Nephron progenitor cell (in vitro differentiated cells): ENCODE measurements around the gene MIR17HG.

Experiments used
- DNase-seq: peaks from one replicate; pipeline ENCODE4 v3.0.0; 2021
- H3K27ac Mint-ChIP-seq: 2 replicates; pipeline ENCODE4 v1.8.0; 2021; ENCODE audit warnings: mild to moderate bottlenecking, moderate library complexity, mixed read lengths
- H3K27me3 Mint-ChIP-seq: 2 replicates; pipeline ENCODE4 v1.8.0; 2021; ENCODE audit warnings: mild to moderate bottlenecking, low read depth, mixed read lengths; ENCODE audit not compliant: poor library complexity
- H3K36me3 Mint-ChIP-seq: 2 replicates; pipeline ENCODE4 v1.8.0; 2021; ENCODE audit warnings: low read depth, mixed read lengths
- H3K4me1 Mint-ChIP-seq: 2 replicates; pipeline ENCODE4 v1.8.0; 2021; ENCODE audit warnings: mixed read lengths
- H3K4me3 Mint-ChIP-seq: 2 replicates; pipeline ENCODE4 v1.8.0; 2021; ENCODE audit warnings: mild to moderate bottlenecking, moderate library complexity, mixed read lengths
- H3K9me3 Mint-ChIP-seq: 2 replicates; pipeline ENCODE4 v1.8.0; 2021; ENCODE audit warnings: mild to moderate bottlenecking, moderate library complexity, mixed read lengths
- TF ChIP-seq, protein P1 (sequence below): fragments of 200-600 bp; sonication (generic); IDR thresholded peaks from 2 replicates; pipeline ENCODE4 v1.5.0; 2021; ENCODE audit warnings: antibody characterized with exemption

Gene MIR17HG

GRCh38 chr13:91307887-91308286, 39.6 kb upstream of the MIR17HG start:
- H3K9me3 Mint-ChIP-seq: peaks cover 17% of the 10 kb centered on the region

GRCh38 chr13:91308299-91308698, 39.2 kb upstream of the MIR17HG start:
- TF ChIP-seq, protein P1, sequence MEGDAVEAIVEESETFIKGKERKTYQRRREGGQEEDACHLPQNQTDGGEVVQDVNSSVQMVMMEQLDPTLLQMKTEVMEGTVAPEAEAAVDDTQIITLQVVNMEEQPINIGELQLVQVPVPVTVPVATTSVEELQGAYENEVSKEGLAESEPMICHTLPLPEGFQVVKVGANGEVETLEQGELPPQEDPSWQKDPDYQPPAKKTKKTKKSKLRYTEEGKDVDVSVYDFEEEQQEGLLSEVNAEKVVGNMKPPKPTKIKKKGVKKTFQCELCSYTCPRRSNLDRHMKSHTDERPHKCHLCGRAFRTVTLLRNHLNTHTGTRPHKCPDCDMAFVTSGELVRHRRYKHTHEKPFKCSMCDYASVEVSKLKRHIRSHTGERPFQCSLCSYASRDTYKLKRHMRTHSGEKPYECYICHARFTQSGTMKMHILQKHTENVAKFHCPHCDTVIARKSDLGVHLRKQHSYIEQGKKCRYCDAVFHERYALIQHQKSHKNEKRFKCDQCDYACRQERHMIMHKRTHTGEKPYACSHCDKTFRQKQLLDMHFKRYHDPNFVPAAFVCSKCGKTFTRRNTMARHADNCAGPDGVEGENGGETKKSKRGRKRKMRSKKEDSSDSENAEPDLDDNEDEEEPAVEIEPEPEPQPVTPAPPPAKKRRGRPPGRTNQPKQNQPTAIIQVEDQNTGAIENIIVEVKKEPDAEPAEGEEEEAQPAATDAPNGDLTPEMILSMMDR: no peak
- no peak overlapping the region for H3K4me3 Mint-ChIP-seq
- H3K4me1 Mint-ChIP-seq: peaks cover 22% of the 10 kb centered on the region
- DNase-seq: no peak
- peaks cover 17% of the 10 kb centered on the region for H3K9me3 Mint-ChIP-seq
- H3K36me3 Mint-ChIP-seq: peaks cover 14% of the 10 kb centered on the region
- H3K27ac Mint-ChIP-seq: no peak overlapping the region
- H3K27me3 Mint-ChIP-seq: no peaks in the 10 kb centered on the region

More at GRCh38 chr13:91307887-91308286, 39.6 kb upstream of the MIR17HG start:
- Mint-ChIP-seq H3K36me3 (peaks cover 14% of the 10 kb centered on the region), H3K4me1 (peaks cover 18% of the 10 kb centered on the region), H3K27me3 (no peaks in the 10 kb centered on the region), H3K27ac (no peak overlapping the region), H3K4me3 (no peak overlapping the region)
- TF ChIP-seq, protein P1: no peak
- no peak for DNase-seq

DNA sequence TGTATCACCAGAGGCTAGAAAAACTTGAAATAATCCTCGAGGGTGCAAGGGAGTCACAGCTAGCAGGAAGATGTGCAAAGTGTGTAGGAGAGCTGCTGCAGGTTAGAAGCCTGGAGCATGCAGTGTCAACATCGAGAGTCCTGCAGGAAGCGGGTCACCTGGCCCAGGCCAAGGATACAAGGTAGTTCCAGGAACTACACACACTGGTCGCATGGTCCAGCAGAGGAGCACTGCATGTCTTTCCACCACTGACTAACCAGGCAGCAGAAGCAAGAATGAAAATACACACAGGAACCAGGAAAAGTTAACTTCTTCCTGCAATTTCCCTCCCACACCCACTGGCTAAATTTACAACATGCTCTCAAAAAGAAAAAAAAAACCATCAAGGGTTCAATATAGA, 36.0 kb upstream of the MIR17HG start:
- Mint-ChIP-seq H3K4me3 (no peak overlapping the region), H3K4me1 (peaks cover 26% of the 10 kb centered on the region), H3K27me3 (peaks cover under 1% of the 10 kb centered on the region), H3K9me3 (peaks cover 3% of the 10 kb centered on the region), H3K36me3 (peaks cover under 1% of the 10 kb centered on the region), H3K27ac (peak overlapping the region; percentile 1)
- DNase-seq: no peak
- TF ChIP-seq, protein P1: no peak

DNA sequence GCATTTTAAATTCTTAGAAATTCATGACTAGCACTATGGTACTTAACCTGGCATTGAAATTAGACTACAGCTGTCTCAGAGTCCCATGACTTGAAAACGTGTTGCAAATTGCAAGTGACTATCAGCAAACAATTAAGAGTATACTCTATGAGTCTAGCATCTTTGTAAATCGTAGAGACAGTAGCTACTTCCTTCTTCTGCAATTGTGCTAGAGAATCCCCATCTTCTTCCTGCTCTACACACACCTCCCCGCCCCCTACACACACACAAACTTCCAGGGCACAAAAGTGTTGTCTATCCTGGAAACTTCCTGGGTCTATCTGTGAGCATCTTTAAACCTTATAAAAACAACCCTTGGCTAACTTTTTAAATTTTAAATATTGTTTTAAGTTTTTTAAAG, 35.2 kb upstream of the MIR17HG start:
- Mint-ChIP-seq H3K4me1 (peaks cover 26% of the 10 kb centered on the region), H3K4me3 (no peak overlapping the region), H3K36me3 (no peaks in the 10 kb centered on the region), H3K27ac (peak overlapping the region; percentile 24), H3K27me3 (peaks cover 3% of the 10 kb centered on the region), H3K9me3 (no peaks in the 10 kb centered on the region)
- TF ChIP-seq, protein P1: no peak
- DNase-seq: no peak

- peaks cover 26% of the 10 kb centered on the region for H3K4me1 Mint-ChIP-seq
- no peak overlapping the region for H3K27ac Mint-ChIP-seq
- no peaks in the 10 kb centered on the region for H3K9me3 Mint-ChIP-seq
- no peak overlapping the region for H3K4me3 Mint-ChIP-seq
- H3K36me3 Mint-ChIP-seq: no peaks in the 10 kb centered on the region
- no peak for DNase-seq
- TF ChIP-seq, protein P1: peak; percentile 48
- H3K27me3 Mint-ChIP-seq: peaks cover 3% of the 10 kb centered on the region
Measured at GRCh38 chr13:91313103-91313502, 34.4 kb upstream of the MIR17HG start.

- Mint-ChIP-seq H3K27me3 (peaks cover 3% of the 10 kb centered on the region), H3K9me3 (no peaks in the 10 kb centered on the region)
- no peak for DNase-seq
Measured at GRCh38 chr13:91313581-91313980, 33.9 kb upstream of the MIR17HG start.

More at GRCh38 chr13:91313581-91313980, 33.9 kb upstream of the MIR17HG start:
- TF ChIP-seq, protein P1: no peak
- Mint-ChIP-seq H3K4me3 (no peak overlapping the region), H3K4me1 (peaks cover 26% of the 10 kb centered on the region), H3K27ac (no peak overlapping the region), H3K36me3 (no peaks in the 10 kb centered on the region)
